ENCODE measurements around the gene LRRC4B. TPM values are rescaled to one million over a fixed set of nuclear protein-coding genes. Genes with fewer than 3 reads are reported as not detected.

Gene LRRC4B
- total and polyA plus RNA-seq, 12 donors: 0.07 to 24.1 (median 1.3) TPM

- WGBS, 4 donors: 41 to 52% (median 50%) methylated on average over 23 to 24 of the region's 24 CpGs
- TF ChIP-seq POLR2A (IDR thresholded peaks at IDR 0.05): no peak
- no peak for TF ChIP-seq CTCF (IDR thresholded peaks at IDR 0.05)
- Histone ChIP-seq H3K4me1 (replicated peaks in 1 of 2) (no peaks in the 10 kb centered on the region), H3K4me3 (no peak overlapping the region), H3K36me3 (replicated peaks in 1 of 2) (no peaks in the 10 kb centered on the region), H3K27ac (no peak overlapping the region), H3K27me3 (peaks cover 12% of the 10 kb centered on the region), H3K9me3 (replicated peaks in 1 of 3) (no peaks in the 10 kb centered on the region)
- intact Hi-C loops (cut with DNase I): no loop called here
- DNase-seq: no peak
These were observed 78.7 kb downstream of the LRRC4B start for GRCh38 chr19:50489461-50490011.

GRCh38 chr19:50488389-50489194 lies 79.6 kb downstream of the LRRC4B start:
- WGBS, 4 donors: 20 to 27% (median 23%) methylated on average over 13 of the region's 13 CpGs

GRCh38 chr19:50486823-50487515 lies 81.3 kb downstream of the LRRC4B start:
- intact Hi-C loops (cut with DNase I): no loop called here
- TF ChIP-seq CTCF (IDR thresholded peaks at IDR 0.05) (peak in 2 of 6 experiments; percentile 22 to 27), POLR2A (IDR thresholded peaks at IDR 0.05) (no peak)
- Histone ChIP-seq H3K9me3 (replicated peaks in 1 of 3) (no peaks in the 10 kb centered on the region), H3K4me1 (replicated peaks in 1 of 2) (no peaks in the 10 kb centered on the region), H3K36me3 (replicated peaks in 1 of 2) (peaks cover 0 to 10% of the 10 kb centered on the region in 2 donors), H3K27ac (no peak overlapping the region), H3K4me3 (no peak overlapping the region), H3K27me3 (peaks cover 12% of the 10 kb centered on the region)
- WGBS, 4 donors: 71 to 76% (median 73%) methylated on average over 18 of the region's 18 CpGs
- DNase-seq: peak in 1 of 7 donors; percentile 47

More at GRCh38 chr19:50488389-50489194, 79.6 kb downstream of the LRRC4B start:
- intact Hi-C loops (cut with DNase I): no loop called here
- Histone ChIP-seq H3K4me1 (replicated peaks in 1 of 2) (no peaks in the 10 kb centered on the region), H3K9me3 (replicated peaks in 1 of 3) (no peaks in the 10 kb centered on the region), H3K4me3 (no peak overlapping the region), H3K27ac (no peak overlapping the region), H3K36me3 (replicated peaks in 1 of 2) (peaks cover 0 to 1% of the 10 kb centered on the region in 2 donors), H3K27me3 (peaks cover 12% of the 10 kb centered on the region)
- TF ChIP-seq POLR2A (IDR thresholded peaks at IDR 0.05) (no peak), CTCF (IDR thresholded peaks at IDR 0.05) (no peak)
- no peak for DNase-seq

GRCh38 chr19:50485284-50485955 lies 82.8 kb downstream of the LRRC4B start:
- no peak for TF ChIP-seq POLR2A (IDR thresholded peaks at IDR 0.05)
- no peak for TF ChIP-seq CTCF (IDR thresholded peaks at IDR 0.05)
- DNase-seq: no peak
- Histone ChIP-seq H3K9me3 (replicated peaks in 1 of 3) (no peaks in the 10 kb centered on the region), H3K4me1 (replicated peaks in 1 of 2) (no peaks in the 10 kb centered on the region), H3K27ac (no peak overlapping the region), H3K27me3 (peaks cover 12% of the 10 kb centered on the region), H3K4me3 (no peak overlapping the region), H3K36me3 (replicated peaks in 1 of 2) (peaks cover 0 to 25% of the 10 kb centered on the region in 2 donors)
- intact Hi-C loops (cut with DNase I): no loop called here
- WGBS, 4 donors: 81 to 84% (median 83%) methylated on average over 9 to 10 of the region's 10 CpGs

Data from adrenal gland (tissue), 12 donors.